RWPE2 (cell line): ENCODE data around the gene RASGRP2.

Experiments used
- ATAC-seq: fragments of 200-7000 bp; cut with Tn5 transposase; 3 replicates; pipeline ENCODE4 v1.9.1; 2021; ENCODE audit warnings: low read depth
- DNase-seq: peaks from one replicate; pipeline ENCODE4 v3.0.0-alpha.2; 2020; ENCODE audit warnings: low spot score
- H3K27ac ChIP-seq: fragments of 450-650 bp; 2 replicates; pipeline ENCODE4 v1.5.1; 2017; ENCODE audit warnings: mild to moderate bottlenecking; ENCODE audit not compliant: poor library complexity, severe bottlenecking
- H3K27me3 ChIP-seq: fragments of 250-450 bp; sonication (Bioruptor Pico); 2 replicates; pipeline ENCODE4 v1.5.1; 2021; ENCODE audit warnings: mild to moderate bottlenecking, moderate library complexity; ENCODE audit not compliant: insufficient read depth, poor library complexity, severe bottlenecking
- H3K36me3 ChIP-seq: fragments of 250-450 bp; sonication (Bioruptor Pico); 2 replicates; pipeline ENCODE4 v1.5.1; 2020; ENCODE audit warnings: low read depth, mild to moderate bottlenecking, moderate library complexity
- H3K4me1 ChIP-seq: fragments of 250-450 bp; sonication (Bioruptor Pico); 2 replicates; pipeline ENCODE4 v1.5.1; 2021; ENCODE audit warnings: mild to moderate bottlenecking, moderate library complexity; ENCODE audit not compliant: insufficient read depth, poor library complexity, severe bottlenecking
- H3K4me3 ChIP-seq: fragments of 250-450 bp; sonication (Bioruptor Pico); 2 replicates; pipeline ENCODE4 v1.5.1; 2021; ENCODE audit warnings: mild to moderate bottlenecking, moderate library complexity; ENCODE audit not compliant: severe bottlenecking
- H3K9me3 ChIP-seq: fragments of 250-450 bp; sonication (Bioruptor Pico); 2 replicates; pipeline ENCODE4 v1.5.1; 2021; ENCODE audit warnings: mild to moderate bottlenecking, moderate library complexity; ENCODE audit not compliant: severe bottlenecking
- TF ChIP-seq, protein P1 (sequence below): fragments of 450-650 bp; IDR thresholded peaks from one replicate; pipeline ENCODE4 v1.5.1; 2017; ENCODE audit warnings: mild to moderate bottlenecking, moderate library complexity; ENCODE audit not compliant: poor library complexity, severe bottlenecking

Gene RASGRP2

DNA sequence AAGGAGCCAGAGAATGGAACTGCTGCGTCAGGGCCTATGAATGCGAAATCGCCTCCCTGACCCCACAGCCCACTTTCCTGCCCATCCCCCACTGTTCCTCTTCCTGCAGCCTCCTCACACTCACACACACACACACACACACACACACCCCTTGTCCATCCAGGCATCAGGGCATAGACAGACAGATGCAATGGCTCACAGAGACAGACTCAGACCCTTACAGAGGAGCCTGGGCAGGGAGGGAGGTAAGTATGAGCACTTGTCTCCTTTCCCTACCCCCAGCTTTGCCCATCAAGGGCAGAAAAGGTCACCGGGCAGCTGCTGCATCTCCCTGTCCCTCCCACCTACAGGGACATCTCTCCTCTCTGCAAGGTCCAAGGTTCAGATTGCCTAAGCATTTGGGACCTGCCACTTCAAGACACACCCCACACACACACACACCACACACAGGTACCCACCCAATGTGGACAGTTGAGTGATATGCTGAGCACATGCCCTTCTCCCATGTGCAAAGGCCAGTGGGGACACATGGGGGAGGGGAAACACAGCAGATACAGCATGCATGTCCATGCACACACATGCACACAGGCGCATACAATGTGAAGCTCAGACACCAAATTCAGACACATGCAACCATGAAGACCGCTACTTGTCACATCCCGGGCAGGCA, 18.9 kb downstream of the RASGRP2 start:
- Histone ChIP-seq H3K27me3 (peaks cover 21% of the 10 kb centered on the region), H3K4me1 (no peaks in the 10 kb centered on the region), H3K9me3 (no peaks in the 10 kb centered on the region), H3K36me3 (no peaks in the 10 kb centered on the region), H3K27ac (no peak overlapping the region), H3K4me3 (no peak overlapping the region)
- TF ChIP-seq, protein P1, sequence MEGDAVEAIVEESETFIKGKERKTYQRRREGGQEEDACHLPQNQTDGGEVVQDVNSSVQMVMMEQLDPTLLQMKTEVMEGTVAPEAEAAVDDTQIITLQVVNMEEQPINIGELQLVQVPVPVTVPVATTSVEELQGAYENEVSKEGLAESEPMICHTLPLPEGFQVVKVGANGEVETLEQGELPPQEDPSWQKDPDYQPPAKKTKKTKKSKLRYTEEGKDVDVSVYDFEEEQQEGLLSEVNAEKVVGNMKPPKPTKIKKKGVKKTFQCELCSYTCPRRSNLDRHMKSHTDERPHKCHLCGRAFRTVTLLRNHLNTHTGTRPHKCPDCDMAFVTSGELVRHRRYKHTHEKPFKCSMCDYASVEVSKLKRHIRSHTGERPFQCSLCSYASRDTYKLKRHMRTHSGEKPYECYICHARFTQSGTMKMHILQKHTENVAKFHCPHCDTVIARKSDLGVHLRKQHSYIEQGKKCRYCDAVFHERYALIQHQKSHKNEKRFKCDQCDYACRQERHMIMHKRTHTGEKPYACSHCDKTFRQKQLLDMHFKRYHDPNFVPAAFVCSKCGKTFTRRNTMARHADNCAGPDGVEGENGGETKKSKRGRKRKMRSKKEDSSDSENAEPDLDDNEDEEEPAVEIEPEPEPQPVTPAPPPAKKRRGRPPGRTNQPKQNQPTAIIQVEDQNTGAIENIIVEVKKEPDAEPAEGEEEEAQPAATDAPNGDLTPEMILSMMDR: no peak
- DNase-seq: no peak
- no peak for ATAC-seq

DNA sequence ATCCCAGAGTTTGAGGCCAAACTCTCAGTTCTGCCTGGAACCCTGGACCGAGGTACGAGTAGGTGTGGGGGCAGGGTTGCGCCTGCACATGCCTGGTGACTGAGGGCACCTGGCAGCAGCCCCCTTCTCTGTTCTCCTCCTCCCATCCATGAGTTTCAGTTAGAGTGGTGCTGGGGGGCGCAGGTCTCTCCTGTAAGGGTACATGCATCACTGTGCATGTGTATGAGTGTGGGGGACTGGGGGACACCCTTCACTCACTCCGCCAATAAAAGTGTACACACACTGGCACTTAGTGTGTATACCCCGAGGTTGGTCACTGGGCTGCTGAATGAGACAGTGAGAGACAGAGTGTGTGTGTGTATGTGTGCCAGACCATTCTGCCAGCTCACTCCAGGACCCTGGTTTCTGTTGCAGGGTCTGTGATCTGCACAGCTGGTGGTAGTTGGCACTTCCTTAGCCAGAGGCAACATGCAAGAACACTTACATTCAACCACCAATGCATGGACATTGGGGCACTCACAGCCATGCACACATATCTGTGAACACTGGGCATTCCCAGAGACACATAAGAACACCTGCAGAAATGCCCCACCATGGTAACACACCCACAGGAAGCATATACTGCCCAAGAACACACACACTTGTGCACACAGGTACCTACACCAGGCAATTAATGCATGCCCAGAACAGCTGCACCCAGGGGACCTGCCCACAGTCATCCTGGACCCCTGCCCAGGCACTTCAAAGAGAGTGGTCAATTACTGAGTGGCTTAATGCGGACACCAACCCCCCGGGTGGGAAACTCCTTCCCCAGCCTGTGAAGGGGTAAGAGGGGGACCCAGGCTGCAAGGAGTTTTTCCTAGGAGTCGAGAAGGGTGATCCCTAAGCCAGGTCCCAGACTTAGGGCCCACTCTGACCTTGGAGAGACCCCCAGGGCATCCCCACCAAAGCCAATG, 19.8 kb downstream of the RASGRP2 start:
- no peaks in the 10 kb centered on the region for H3K9me3 ChIP-seq
- no peak for ATAC-seq
- H3K27ac ChIP-seq: no peak overlapping the region
- TF ChIP-seq, protein P1: no peak
- no peak overlapping the region for H3K4me3 ChIP-seq
- H3K36me3 ChIP-seq: no peaks in the 10 kb centered on the region
- H3K4me1 ChIP-seq: no peaks in the 10 kb centered on the region
- H3K27me3 ChIP-seq: peaks cover 23% of the 10 kb centered on the region
- DNase-seq: no peak

DNA sequence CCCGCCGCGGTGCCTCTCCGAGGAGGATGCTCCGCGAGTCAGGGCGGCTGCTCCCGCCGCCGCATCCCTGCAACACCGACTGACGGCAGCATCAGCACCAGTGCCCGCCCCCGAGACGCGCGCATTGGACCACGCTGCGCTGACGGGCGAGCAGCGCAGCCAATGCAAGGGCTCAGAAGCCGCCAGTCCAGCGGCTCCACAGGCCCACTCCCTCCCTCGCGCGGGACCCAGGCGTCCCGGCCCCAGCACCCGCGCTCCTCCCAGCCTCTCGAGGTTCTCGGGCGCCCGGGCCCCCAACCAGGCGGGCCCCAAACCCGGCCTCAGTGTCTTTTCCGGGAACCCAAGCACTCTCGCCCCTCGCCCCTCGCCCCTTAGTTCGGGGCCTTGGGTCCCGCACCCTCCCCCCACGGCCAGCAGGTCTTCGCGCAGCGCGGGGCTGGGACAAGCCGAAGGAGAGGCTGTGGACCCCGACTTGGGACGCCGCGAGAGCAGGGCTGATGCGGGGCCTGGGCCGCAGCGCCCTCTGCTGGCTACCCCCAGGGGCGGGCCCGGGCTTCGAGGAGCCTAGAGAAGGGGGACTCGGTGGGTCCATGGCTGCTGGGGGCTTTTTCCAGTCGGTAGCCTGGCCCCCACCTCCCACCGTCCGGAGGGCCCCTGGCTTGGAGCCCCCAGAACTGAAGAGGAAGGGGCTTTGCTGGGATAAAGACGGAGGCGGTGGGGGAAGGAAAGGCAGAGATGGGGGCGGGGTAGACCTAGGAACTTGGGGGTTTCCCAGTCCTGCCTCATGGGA, 20.6 kb downstream of the RASGRP2 start, which contains the start of gene NRXN2:
Gene NRXN2, minus strand, starts transcription at position 81 of the 790 bp plus-strand sequence. CDS start 9,498 bp downstream, outside the sequence.
- Histone ChIP-seq H3K4me1 (no peaks in the 10 kb centered on the region), H3K36me3 (no peaks in the 10 kb centered on the region), H3K4me3 (peak within 1 kb of the TSS; percentile 50), H3K27ac (no peak within 1 kb of the TSS), H3K27me3 (peaks cover 31% of the 10 kb centered on the region), H3K9me3 (no peaks in the 10 kb centered on the region)
- DNase-seq (peak; percentile 80), ATAC-seq (peak; percentile 97)
- TF ChIP-seq, protein P1: peak; percentile 96

DNA sequence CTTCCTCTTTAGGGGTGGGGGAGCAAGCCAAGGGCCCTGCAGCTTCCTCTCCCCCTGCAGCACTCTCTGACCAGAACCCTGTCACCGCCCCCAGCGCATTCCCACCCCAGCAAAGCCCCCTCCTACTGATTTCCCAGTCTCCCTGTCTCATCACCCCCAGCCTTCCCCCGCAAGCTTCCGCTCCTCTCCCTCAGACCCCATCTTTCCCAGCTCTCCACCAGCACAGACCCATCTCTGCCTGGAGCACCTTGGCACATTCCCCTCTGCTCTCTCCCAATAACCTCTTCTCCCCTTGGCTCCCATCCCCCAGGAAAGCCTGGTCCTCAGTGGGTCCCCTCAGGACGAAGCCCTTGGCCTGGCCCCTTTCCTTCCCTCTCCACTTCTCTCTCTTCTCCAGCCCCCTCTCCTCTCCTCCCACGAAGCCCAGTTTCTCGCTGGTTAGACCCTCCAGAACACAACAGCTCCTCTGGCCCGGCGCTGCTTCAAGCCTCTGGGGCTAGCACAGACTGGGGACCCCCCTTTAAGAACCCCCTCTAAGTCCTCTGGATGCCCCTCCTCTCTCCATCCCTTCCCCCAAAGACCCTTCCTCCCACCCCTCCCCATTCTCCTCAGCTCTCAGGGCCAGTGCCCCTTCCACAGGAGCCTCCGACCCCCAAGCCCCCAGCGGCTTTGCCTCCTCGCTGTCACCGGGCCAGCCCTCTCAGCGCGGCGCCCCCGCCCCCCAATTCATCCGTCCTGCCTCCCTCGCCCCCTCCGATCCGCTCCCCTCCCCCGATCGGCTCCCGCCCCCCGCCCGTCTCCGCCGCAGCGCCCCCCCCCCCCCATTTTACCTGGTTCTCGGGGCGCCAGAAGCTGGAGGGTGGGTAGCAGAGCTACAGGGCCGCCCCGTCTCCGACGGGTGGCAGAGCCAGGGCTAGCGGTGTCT, 21.5 kb downstream of the RASGRP2 start:
- no peak overlapping the region for H3K4me3 ChIP-seq
- H3K36me3 ChIP-seq: no peaks in the 10 kb centered on the region
- DNase-seq: no peak
- no peak overlapping the region for H3K27ac ChIP-seq
- H3K27me3 ChIP-seq: peaks cover 41% of the 10 kb centered on the region
- H3K9me3 ChIP-seq: no peaks in the 10 kb centered on the region
- TF ChIP-seq, protein P1: no peak
- no peak for ATAC-seq
- no peaks in the 10 kb centered on the region for H3K4me1 ChIP-seq
